GM19043 (cell line): ENCODE data around the gene CRY1.
"Not testable (repeated sequence)": the region's sequence is repeated elsewhere in the genome, so short reads cannot be mapped to it uniquely, and the experiment has no call there.

Experiments used
- ATAC-seq: cut with Tn5 transposase; IDR thresholded peaks from one replicate; pipeline ENCODE4 v1.9.1; 2021; ENCODE audit warnings: low read depth; ENCODE audit not compliant: unreplicated experiment

Gene CRY1

GRCh38 chr12:107079172-107080011, 14.0 kb downstream of the CRY1 start:
- ATAC-seq = no peak

- not testable (repeated sequence) for ATAC-seq
These were observed 20.1 kb downstream of the CRY1 start for GRCh38 chr12:107073266-107073665.

- ATAC-seq = no peak
These were observed 26.7 kb downstream of the CRY1 start for GRCh38 chr12:107066691-107067090.

- no peak for ATAC-seq
These were observed 28.7 kb downstream of the CRY1 start for GRCh38 chr12:107064687-107065086.

- no peak for ATAC-seq
These were observed 29.1 kb downstream of the CRY1 start for GRCh38 chr12:107064243-107064642.

- no peak for ATAC-seq
These were observed 35.2 kb downstream of the CRY1 start for GRCh38 chr12:107058190-107058589.

GRCh38 chr12:107057071-107057834, 36.1 kb downstream of the CRY1 start:
- no peak for ATAC-seq

GRCh38 chr12:107053709-107054108, 39.6 kb downstream of the CRY1 start:
- no peak for ATAC-seq

- ATAC-seq = no peak
These were observed 48.2 kb downstream of the CRY1 start for GRCh38 chr12:107045186-107045585.

- ATAC-seq = no peak
These were observed 50.5 kb downstream of the CRY1 start for GRCh38 chr12:107042801-107043200.

GRCh38 chr12:107035733-107036132, 57.6 kb downstream of the CRY1 start:
- ATAC-seq = no peak

GRCh38 chr12:107033758-107034739, 59.3 kb downstream of the CRY1 start:
- no peak for ATAC-seq

GRCh38 chr12:107032266-107032665, 61.1 kb downstream of the CRY1 start:
- no peak for ATAC-seq

- ATAC-seq = no peak
These were observed 62.3 kb downstream of the CRY1 start for GRCh38 chr12:107031061-107031460.

- ATAC-seq = no peak
These were observed 64.3 kb downstream of the CRY1 start for GRCh38 chr12:107029081-107029480.

- ATAC-seq = no peak
These were observed 65.7 kb downstream of the CRY1 start for GRCh38 chr12:107027636-107028053.

GRCh38 chr12:107026806-107027635, 66.3 kb downstream of the CRY1 start:
- no peak for ATAC-seq

- not testable (repeated sequence) for ATAC-seq
These were observed 67.0 kb downstream of the CRY1 start for GRCh38 chr12:107026356-107026755.

GRCh38 chr12:107025671-107026070, 67.7 kb downstream of the CRY1 start:
- no peak for ATAC-seq

- no peak for ATAC-seq
These were observed 73.8 kb downstream of the CRY1 start for GRCh38 chr12:107019546-107019945.
